K562 (cell line): ENCODE results near the gene MTHFS.

Experiments
- CC2D1A ChIP-seq: fragments of 450-650 bp; IDR thresholded peaks from 2 replicates; pipeline ENCODE4 v1.6.1; 2017; ENCODE audit warnings: mild to moderate bottlenecking
- POLR2A ChIP-seq: fragments of 450-650 bp; conservative IDR thresholded peaks from 2 replicates; pipeline ENCODE4 v1.6.1; 2016
- THRAP3 ChIP-seq: fragments of 450-650 bp; IDR thresholded peaks from 2 replicates; pipeline ENCODE4 v1.6.1; 2016; ENCODE audit warnings: mild to moderate bottlenecking, inconsistent platforms, borderline replicate concordance
- ZNF224 ChIP-seq: sonication (generic); formaldehyde crosslinking; IDR thresholded peaks from 2 replicates; pipeline ENCODE4 v1.8.0; 2022; ENCODE audit warnings: mild to moderate bottlenecking, missing genetic modification reagents

- TF ChIP-seq POLR2A (no peak), CC2D1A (no peak), THRAP3 (no peak), ZNF224 (no peak)
These were observed 36.4 kb upstream of the MTHFS start for GRCh38 chr15:79933231-79933630.
